ENCODE measurements around the gene DDC.

Gene DDC

GRCh38 chr7:50594734-50595485 is 29.7 kb upstream of the DDC start:
- no peak for TF ChIP-seq CTCF (conservative IDR thresholded peaks at IDR 0.05; ENCODE audit: low read depth, low read length)
- no peak overlapping the region for H3K4me3 ChIP-seq (ENCODE audit: low read length)
- no peak for DNase-seq (ENCODE audit: low read depth)

- no peak overlapping the region for H3K4me3 ChIP-seq (ENCODE audit: low read length)
- DNase-seq (ENCODE audit: low read depth) = no peak
- TF ChIP-seq CTCF (conservative IDR thresholded peaks at IDR 0.05; ENCODE audit: low read depth, low read length) = no peak
These were observed 28.9 kb upstream of the DDC start for GRCh38 chr7:50594136-50594535.

- H3K4me3 ChIP-seq (ENCODE audit: low read length) = no peak overlapping the region
- no peak for DNase-seq (ENCODE audit: low read depth)
- no peak for TF ChIP-seq CTCF (conservative IDR thresholded peaks at IDR 0.05; ENCODE audit: low read depth, low read length)
These were observed 27.7 kb upstream of the DDC start for GRCh38 chr7:50592940-50593339.

GRCh38 chr7:50591480-50592438 is 26.6 kb upstream of the DDC start:
- TF ChIP-seq CTCF (conservative IDR thresholded peaks at IDR 0.05; ENCODE audit: low read depth, low read length) = no peak
- no peak for DNase-seq (ENCODE audit: low read depth)

GRCh38 chr7:50591098-50591479 is 25.9 kb upstream of the DDC start:
- no peak overlapping the region for H3K4me3 ChIP-seq (ENCODE audit: low read length)
- no peak for TF ChIP-seq CTCF (conservative IDR thresholded peaks at IDR 0.05; ENCODE audit: low read depth, low read length)

More at GRCh38 chr7:50591480-50592438, 26.6 kb upstream of the DDC start:
- H3K4me3 ChIP-seq (ENCODE audit: low read length) = no peak overlapping the region

GRCh38 chr7:50590535-50590934 is 25.3 kb upstream of the DDC start:
- DNase-seq (ENCODE audit: low read depth) = no peak
- no peak overlapping the region for H3K4me3 ChIP-seq (ENCODE audit: low read length)
- TF ChIP-seq CTCF (conservative IDR thresholded peaks at IDR 0.05; ENCODE audit: low read depth, low read length) = no peak

More at GRCh38 chr7:50591098-50591479, 25.9 kb upstream of the DDC start:
- DNase-seq (ENCODE audit: low read depth) = no peak
